Muscle of back (tissue), 11 donors: ENCODE results near the gene SASH1. TPM values are rescaled to one million over a fixed set of nuclear protein-coding genes. Genes with fewer than 3 reads are reported as not detected.
"Not testable (repeated sequence)": the region's sequence is repeated elsewhere in the genome, so short reads cannot be mapped to it uniquely, and the experiment has no call there.

Experiments
- DNase-seq, 3 donors: peaks; one replicate each; pipeline versions ENCODE4 v3.0.0 to v3.0.0-alpha.2; 2013
- polyA plus RNA-seq, 10 donors: library from polyadenylated mRNA; unstranded; fragments of 120-200 nt; gene quantifications; one replicate each; pipeline ENCODE4 v1.2.1, GENCODE V29; 2013; ENCODE audit not compliant: insufficient read length in 10 of 10

The SASH1 gene
- polyA plus RNA-seq, 10 donors: 35.7 to 57.1 (median 46.2) TPM

- DNase-seq: no peak
Measured at GRCh38 chr6:148573922-148574321, 231.3 kb downstream of the SASH1 start.

- peak; percentile 71 to 93 (median 88) for DNase-seq
Measured at GRCh38 chr6:148577687-148578488, 235.2 kb downstream of the SASH1 start.

- DNase-seq: no peak
Measured at GRCh38 chr6:148578489-148578814, 235.8 kb downstream of the SASH1 start.

- peak in 1 of 3 donors; percentile 51 for DNase-seq
Measured at GRCh38 chr6:148578837-148579565, 236.4 kb downstream of the SASH1 start.

- DNase-seq: no peak
Measured at GRCh38 chr6:148580442-148580841, 237.8 kb downstream of the SASH1 start.

- no peak for DNase-seq
Measured at GRCh38 chr6:148583631-148584030, 241.0 kb downstream of the SASH1 start.

- not testable (repeated sequence) for DNase-seq
Measured at GRCh38 chr6:148585641-148586040, 243.0 kb downstream of the SASH1 start.

- no peak for DNase-seq
Measured at GRCh38 chr6:148590883-148591282, 248.2 kb downstream of the SASH1 start.

GRCh38 chr6:148591656-148592055 is 249.0 kb downstream of the SASH1 start:
- no peak for DNase-seq

- DNase-seq: no peak
Measured at GRCh38 chr6:148593130-148593812, 250.6 kb downstream of the SASH1 start.

- DNase-seq: no peak
Measured at GRCh38 chr6:148593813-148594170, 251.2 kb downstream of the SASH1 start.

GRCh38 chr6:148595550-148595949 is 252.9 kb downstream of the SASH1 start:
- no peak for DNase-seq

- DNase-seq: no peak
Measured at GRCh38 chr6:148596891-148597455, 254.3 kb downstream of the SASH1 start.

- DNase-seq: no peak
Measured at GRCh38 chr6:148598724-148599123, 256.1 kb downstream of the SASH1 start.

- no peak for DNase-seq
Measured at GRCh38 chr6:148599967-148600426, 257.4 kb downstream of the SASH1 start.
